ENCODE results near the gene KDM2A.
A peak's percentile ranks its signal among the peaks of the same experiment; 100 is the strongest.
"Not testable (repeated sequence)": the region's sequence is repeated elsewhere in the genome, so short reads cannot be mapped to it uniquely, and the experiment has no call there.

The KDM2A gene

DNA sequence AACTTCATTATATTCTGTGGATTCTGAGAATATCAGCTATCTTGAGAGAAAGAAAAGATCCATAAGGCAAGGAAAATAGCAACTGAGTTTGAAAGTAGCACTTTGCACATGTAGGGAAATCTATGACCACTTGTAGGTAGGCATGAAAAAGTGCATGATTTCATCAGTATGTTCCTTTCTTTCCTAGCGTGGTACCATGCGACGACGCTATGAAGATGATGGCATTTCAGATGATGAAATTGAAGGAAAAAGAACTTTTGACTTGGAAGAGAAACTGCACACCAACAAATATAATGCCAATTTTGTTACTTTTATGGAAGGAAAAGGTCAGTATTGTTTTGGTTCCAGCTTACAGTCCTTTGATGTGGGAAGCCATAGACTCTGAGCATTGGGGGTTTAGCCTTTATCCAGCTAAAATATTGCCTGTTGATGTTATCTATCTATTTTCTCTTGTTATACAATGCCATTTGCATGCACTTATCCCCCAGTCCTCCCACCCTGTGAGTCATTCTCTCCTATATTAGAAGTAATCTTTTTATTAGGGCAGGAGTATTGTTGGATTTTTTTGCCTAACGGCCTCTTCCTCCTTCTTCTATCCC is 60.9 kb downstream of the KDM2A start:
- peaks cover 56% of the 10 kb centered on the region for H3K36me3 ChIP-seq (ENCODE audit: low read depth)
- DNase-seq (ENCODE audit: low spot score) = no peak
- H3K4me1 ChIP-seq (ENCODE audit: insufficient read depth, poor library complexity, severe bottlenecking) = no peaks in the 10 kb centered on the region
- TF ChIP-seq, protein P1, sequence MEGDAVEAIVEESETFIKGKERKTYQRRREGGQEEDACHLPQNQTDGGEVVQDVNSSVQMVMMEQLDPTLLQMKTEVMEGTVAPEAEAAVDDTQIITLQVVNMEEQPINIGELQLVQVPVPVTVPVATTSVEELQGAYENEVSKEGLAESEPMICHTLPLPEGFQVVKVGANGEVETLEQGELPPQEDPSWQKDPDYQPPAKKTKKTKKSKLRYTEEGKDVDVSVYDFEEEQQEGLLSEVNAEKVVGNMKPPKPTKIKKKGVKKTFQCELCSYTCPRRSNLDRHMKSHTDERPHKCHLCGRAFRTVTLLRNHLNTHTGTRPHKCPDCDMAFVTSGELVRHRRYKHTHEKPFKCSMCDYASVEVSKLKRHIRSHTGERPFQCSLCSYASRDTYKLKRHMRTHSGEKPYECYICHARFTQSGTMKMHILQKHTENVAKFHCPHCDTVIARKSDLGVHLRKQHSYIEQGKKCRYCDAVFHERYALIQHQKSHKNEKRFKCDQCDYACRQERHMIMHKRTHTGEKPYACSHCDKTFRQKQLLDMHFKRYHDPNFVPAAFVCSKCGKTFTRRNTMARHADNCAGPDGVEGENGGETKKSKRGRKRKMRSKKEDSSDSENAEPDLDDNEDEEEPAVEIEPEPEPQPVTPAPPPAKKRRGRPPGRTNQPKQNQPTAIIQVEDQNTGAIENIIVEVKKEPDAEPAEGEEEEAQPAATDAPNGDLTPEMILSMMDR (IDR thresholded peaks at IDR 0.05; ENCODE audit: poor library complexity, severe bottlenecking) = no peak
- H3K4me3 ChIP-seq (ENCODE audit: severe bottlenecking) = no peak overlapping the region
- no peaks in the 10 kb centered on the region for H3K9me3 ChIP-seq (ENCODE audit: severe bottlenecking)
- no peak for ATAC-seq (ENCODE audit: low read depth)
- no peaks in the 10 kb centered on the region for H3K27me3 ChIP-seq (ENCODE audit: insufficient read depth, poor library complexity, severe bottlenecking)
- no peak overlapping the region for H3K27ac ChIP-seq (ENCODE audit: poor library complexity, severe bottlenecking)

DNA sequence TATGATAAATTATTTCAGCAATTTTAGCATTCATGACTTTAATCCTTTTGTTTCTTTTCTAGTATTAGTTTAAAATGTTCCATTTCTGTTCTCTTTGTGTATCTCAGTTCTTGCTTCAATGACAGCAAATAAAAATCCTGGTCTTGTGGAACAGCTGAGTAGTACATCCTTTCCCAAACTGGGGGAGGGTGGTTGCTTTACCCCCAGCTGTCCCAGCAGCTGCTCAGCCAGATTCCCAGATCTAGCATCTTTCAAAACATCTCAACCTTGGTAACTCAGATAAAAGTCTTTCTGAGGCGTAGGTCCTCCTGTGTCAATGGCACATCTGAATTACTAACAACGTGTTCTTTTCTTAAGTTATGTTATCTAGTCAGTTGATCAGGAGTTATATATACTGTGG is 75.0 kb downstream of the KDM2A start:
- Histone ChIP-seq H3K4me1 (ENCODE audit: insufficient read depth, poor library complexity, severe bottlenecking) (peaks cover 4% of the 10 kb centered on the region), H3K36me3 (ENCODE audit: low read depth) (peaks cover 44% of the 10 kb centered on the region), H3K27ac (ENCODE audit: poor library complexity, severe bottlenecking) (no peak overlapping the region), H3K9me3 (ENCODE audit: severe bottlenecking) (no peaks in the 10 kb centered on the region), H3K4me3 (ENCODE audit: severe bottlenecking) (no peak overlapping the region), H3K27me3 (ENCODE audit: insufficient read depth, poor library complexity, severe bottlenecking) (no peaks in the 10 kb centered on the region)
- ATAC-seq (ENCODE audit: low read depth) = no peak
- no peak for DNase-seq (ENCODE audit: low spot score)
- TF ChIP-seq, protein P1 (IDR thresholded peaks at IDR 0.05; ENCODE audit: poor library complexity, severe bottlenecking) = no peak

DNA sequence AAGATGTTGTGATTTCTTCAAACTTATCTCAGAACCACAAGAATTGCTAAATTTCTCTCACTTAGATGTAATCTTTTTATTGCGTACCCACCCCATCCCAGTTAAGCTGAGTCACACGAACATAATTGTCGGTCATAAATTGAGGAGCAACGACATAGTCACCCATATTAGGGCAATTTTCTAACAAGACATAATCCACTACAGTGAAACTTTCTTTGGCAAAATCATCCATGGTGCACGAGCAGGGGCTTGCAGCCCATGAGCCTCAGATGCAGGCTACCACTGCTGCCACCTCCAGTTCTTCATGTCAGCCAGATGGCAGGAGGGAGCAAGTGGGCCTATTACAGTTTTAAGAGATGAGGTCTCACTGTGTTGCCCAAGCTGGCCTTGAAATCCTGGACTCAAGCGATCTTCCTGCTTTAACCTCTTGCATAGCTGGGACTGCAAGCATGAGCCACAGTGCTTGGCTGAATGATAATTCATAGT is 77.0 kb downstream of the KDM2A start:
- ATAC-seq (ENCODE audit: low read depth) (peak; percentile 82), DNase-seq (ENCODE audit: low spot score) (no peak)
- TF ChIP-seq, protein P1 (IDR thresholded peaks at IDR 0.05; ENCODE audit: poor library complexity, severe bottlenecking) = peak; percentile 20
- Histone ChIP-seq H3K9me3 (ENCODE audit: severe bottlenecking) (no peaks in the 10 kb centered on the region), H3K4me3 (ENCODE audit: severe bottlenecking) (no peak overlapping the region), H3K36me3 (ENCODE audit: low read depth) (peaks cover 44% of the 10 kb centered on the region), H3K27ac (ENCODE audit: poor library complexity, severe bottlenecking) (peak overlapping the region; percentile 21), H3K27me3 (ENCODE audit: insufficient read depth, poor library complexity, severe bottlenecking) (no peaks in the 10 kb centered on the region), H3K4me1 (ENCODE audit: insufficient read depth, poor library complexity, severe bottlenecking) (peaks cover 4% of the 10 kb centered on the region)

- TF ChIP-seq, protein P1 (IDR thresholded peaks at IDR 0.05; ENCODE audit: poor library complexity, severe bottlenecking) = no peak
Observed at GRCh38 chr11:67197606-67198005, 78.5 kb downstream of the KDM2A start.

DNA sequence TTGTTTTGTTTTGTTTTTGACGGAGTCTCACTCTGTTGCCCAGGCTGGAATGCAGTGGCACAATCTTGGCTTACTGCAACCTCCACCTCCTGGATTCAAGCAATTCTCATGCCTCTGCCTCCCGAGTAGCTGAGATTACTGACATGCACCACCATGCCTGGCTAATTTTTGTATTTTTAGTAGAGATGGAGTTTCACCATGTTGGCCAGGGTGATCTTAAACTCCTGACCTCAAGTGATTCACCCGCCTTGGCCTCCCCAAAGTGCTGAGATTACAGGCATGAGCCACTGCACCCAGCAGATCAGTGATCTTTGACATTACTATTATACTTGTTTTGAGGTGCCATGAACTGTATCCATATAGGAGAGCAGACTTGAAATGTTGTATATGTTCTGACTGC is 79.7 kb downstream of the KDM2A start:
- not testable (repeated sequence) for H3K4me3 ChIP-seq (ENCODE audit: severe bottlenecking); H3K27me3 ChIP-seq (ENCODE audit: insufficient read depth, poor library complexity, severe bottlenecking); H3K4me1 ChIP-seq (ENCODE audit: insufficient read depth, poor library complexity, severe bottlenecking); ATAC-seq (ENCODE audit: low read depth); H3K27ac ChIP-seq (ENCODE audit: poor library complexity, severe bottlenecking); H3K9me3 ChIP-seq (ENCODE audit: severe bottlenecking); DNase-seq (ENCODE audit: low spot score)
- H3K36me3 ChIP-seq (ENCODE audit: low read depth) = peaks cover 28% of the 10 kb centered on the region

More at GRCh38 chr11:67197606-67198005, 78.5 kb downstream of the KDM2A start:
- Histone ChIP-seq H3K4me3 (ENCODE audit: severe bottlenecking) (no peak overlapping the region), H3K4me1 (ENCODE audit: insufficient read depth, poor library complexity, severe bottlenecking) (peaks cover 4% of the 10 kb centered on the region), H3K9me3 (ENCODE audit: severe bottlenecking) (no peaks in the 10 kb centered on the region), H3K36me3 (ENCODE audit: low read depth) (peaks cover 34% of the 10 kb centered on the region), H3K27me3 (ENCODE audit: insufficient read depth, poor library complexity, severe bottlenecking) (no peaks in the 10 kb centered on the region), H3K27ac (ENCODE audit: poor library complexity, severe bottlenecking) (no peak overlapping the region)
- DNase-seq (ENCODE audit: low spot score) (no peak), ATAC-seq (ENCODE audit: low read depth) (no peak)

Measured in RWPE2 (cell line).